HepG2 (cell line): ENCODE data around the gene PCGF6. TPM values are rescaled to one million over a fixed set of nuclear protein-coding genes. Genes with fewer than 3 reads are reported as not detected.

Experiments used
- CENPT ChIP-seq: sonication (generic); formaldehyde crosslinking; IDR thresholded peaks from 2 replicates; pipeline ENCODE4 v1.8.0; 2022; ENCODE audit warnings: low read depth, mild to moderate bottlenecking, moderate library complexity, missing genetic modification reagents
- DNMT3B ChIP-seq: conservative IDR thresholded peaks from 2 replicates; pipeline ENCODE4 v1.6.1; 2016; ENCODE audit warnings: missing biosample characterization, control low read depth
- EEA1 ChIP-seq: sonication (generic); formaldehyde crosslinking; IDR thresholded peaks from 2 replicates; pipeline ENCODE4 v1.5.1; 2020; ENCODE audit warnings: mild to moderate bottlenecking, missing genetic modification reagents, borderline replicate concordance
- FOXO1 ChIP-seq: sonication (generic); formaldehyde crosslinking; IDR thresholded peaks from 2 replicates; pipeline ENCODE4 v1.4.0; 2020; ENCODE audit warnings: missing genetic modification reagents
- KLF16 ChIP-seq, 2 experiments: sonication (generic) in 1 of 2; formaldehyde crosslinking in 1 of 2; IDR thresholded peaks; 2 replicates each; pipeline versions ENCODE4 v1.6.1 to v1.8.0; 2016 to 2023; ENCODE audit warnings: missing genetic modification reagents in 2 of 2, missing compliant biosample characterization in 1 of 2
- MXD4 ChIP-seq: IDR thresholded peaks from 2 replicates; pipeline ENCODE4 v1.6.1; 2016; ENCODE audit warnings: mild to moderate bottlenecking, missing biosample characterization, missing genetic modification reagents
- PAWR ChIP-seq: sonication (generic); formaldehyde crosslinking; IDR thresholded peaks from 2 replicates; pipeline ENCODE4 v1.4.0; 2020; ENCODE audit warnings: missing genetic modification reagents, mild to moderate bottlenecking, borderline replicate concordance
- PCBP1 ChIP-seq: fragments of 200-400 bp; formaldehyde crosslinking; IDR thresholded peaks from 2 replicates; pipeline ENCODE4 v1.6.1; 2017; ENCODE audit warnings: mild to moderate bottlenecking, low read depth, low read length, borderline replicate concordance
- SATB2 ChIP-seq: sonication (generic); formaldehyde crosslinking; IDR thresholded peaks from 2 replicates; pipeline ENCODE4 v1.5.0; 2020; ENCODE audit warnings: missing genetic modification reagents
- SMAD9 ChIP-seq: sonication (generic); formaldehyde crosslinking; IDR thresholded peaks from 2 replicates; pipeline ENCODE4 v1.5.1; 2020; ENCODE audit warnings: mild to moderate bottlenecking, missing genetic modification reagents
- SOX5 ChIP-seq: IDR thresholded peaks from 2 replicates; pipeline ENCODE4 v1.6.1; 2016; ENCODE audit warnings: borderline replicate concordance
- SRY ChIP-seq: sonication (generic); formaldehyde crosslinking; IDR thresholded peaks from 2 replicates; pipeline ENCODE4 v1.8.0; 2022; ENCODE audit warnings: mild to moderate bottlenecking, missing genetic modification reagents
- STAT5B ChIP-seq: sonication (generic); formaldehyde crosslinking; IDR thresholded peaks from 2 replicates; pipeline ENCODE4 v1.4.0; 2020; ENCODE audit warnings: missing genetic modification reagents
- ZBTB42 ChIP-seq: sonication (generic); formaldehyde crosslinking; IDR thresholded peaks from 2 replicates; pipeline ENCODE4 v1.5.0; 2020; ENCODE audit warnings: mild to moderate bottlenecking, missing genetic modification reagents
- ZNF230 ChIP-seq: sonication (generic); formaldehyde crosslinking; IDR thresholded peaks from 2 replicates; pipeline ENCODE4 v1.4.0; 2020; ENCODE audit warnings: mild to moderate bottlenecking, missing genetic modification reagents
- ZNF354B ChIP-seq: sonication (generic); formaldehyde crosslinking; IDR thresholded peaks from 2 replicates; pipeline ENCODE4 v1.8.0; 2022; ENCODE audit warnings: mild to moderate bottlenecking, missing genetic modification reagents
- ZNF589 ChIP-seq: sonication (generic); formaldehyde crosslinking; conservative IDR thresholded peaks from 2 replicates; pipeline ENCODE4 v1.8.0; 2022; ENCODE audit warnings: mild to moderate bottlenecking, moderate library complexity, missing genetic modification reagents
- ZSCAN22 ChIP-seq: sonication (generic); formaldehyde crosslinking; IDR thresholded peaks from 2 replicates; pipeline ENCODE4 v1.4.0; 2020; ENCODE audit warnings: mild to moderate bottlenecking, missing genetic modification reagents
- polyA plus RNA-seq, 8 experiments: library from polyadenylated mRNA; depleted of rRNA in 3 of 8; stranded (reverse) in 7 of 8; unstranded in 1 of 8; fragments of >200 nt; fragmentation: Illumina TruSeq in 4 of 8; extraction: Trizol in 4 of 8; gene quantifications; 2 replicates each; pipeline versions ENCODE4 v1.2.1 to v1.2.3, GENCODE V29; 2011 to 2016; ENCODE audit warnings: low read depth in 4 of 8, missing spikeins in 1 of 8, mixed read lengths in 1 of 8; ENCODE audit not compliant: insufficient read depth in 1 of 8
- total RNA-seq, 5 experiments: library from RNA; depleted of rRNA; stranded (reverse); fragments of >200 nt; fragmentation: Illumina TruSeq; extraction: Trizol; gene quantifications; 2 replicates each; pipeline ENCODE4 v1.2.3, GENCODE V29; 2016; ENCODE audit warnings: low read depth in 1 of 5
- TF ChIP-seq, protein P1 (sequence below): sonication (generic); formaldehyde crosslinking; IDR thresholded peaks from 2 replicates; pipeline ENCODE4 v1.9.0; 2021; ENCODE audit warnings: missing genetic modification reagents, mild to moderate bottlenecking, borderline replicate concordance
- TF ChIP-seq, protein P2 (sequence below): sonication (generic); formaldehyde crosslinking; IDR thresholded peaks from 2 replicates; pipeline ENCODE4 v1.4.0; 2020; ENCODE audit warnings: mild to moderate bottlenecking, low read depth, missing genetic modification reagents
- TF ChIP-seq, protein P3 (sequence below): sonication (generic); formaldehyde crosslinking; IDR thresholded peaks from 2 replicates; pipeline ENCODE4 v1.5.0; 2020; ENCODE audit warnings: mild to moderate bottlenecking, missing genetic modification reagents
- TF ChIP-seq, protein P4 (sequence below): sonication (generic); formaldehyde crosslinking; IDR thresholded peaks from 2 replicates; pipeline ENCODE4 v1.4.0; 2020; ENCODE audit warnings: low read depth, mild to moderate bottlenecking, missing genetic modification reagents
- TF ChIP-seq, protein P5 (sequence below): sonication (generic); formaldehyde crosslinking; IDR thresholded peaks from 2 replicates; pipeline ENCODE4 v1.5.1; 2020; ENCODE audit warnings: missing genetic modification reagents, mild to moderate bottlenecking, borderline replicate concordance

Gene PCGF6
- total and polyA plus RNA-seq, 2 of the 13 experiments (the other 11 are each of a cell fraction or from before 2014, with no cell fraction given): 5.2 to 19.4 TPM

DNA sequence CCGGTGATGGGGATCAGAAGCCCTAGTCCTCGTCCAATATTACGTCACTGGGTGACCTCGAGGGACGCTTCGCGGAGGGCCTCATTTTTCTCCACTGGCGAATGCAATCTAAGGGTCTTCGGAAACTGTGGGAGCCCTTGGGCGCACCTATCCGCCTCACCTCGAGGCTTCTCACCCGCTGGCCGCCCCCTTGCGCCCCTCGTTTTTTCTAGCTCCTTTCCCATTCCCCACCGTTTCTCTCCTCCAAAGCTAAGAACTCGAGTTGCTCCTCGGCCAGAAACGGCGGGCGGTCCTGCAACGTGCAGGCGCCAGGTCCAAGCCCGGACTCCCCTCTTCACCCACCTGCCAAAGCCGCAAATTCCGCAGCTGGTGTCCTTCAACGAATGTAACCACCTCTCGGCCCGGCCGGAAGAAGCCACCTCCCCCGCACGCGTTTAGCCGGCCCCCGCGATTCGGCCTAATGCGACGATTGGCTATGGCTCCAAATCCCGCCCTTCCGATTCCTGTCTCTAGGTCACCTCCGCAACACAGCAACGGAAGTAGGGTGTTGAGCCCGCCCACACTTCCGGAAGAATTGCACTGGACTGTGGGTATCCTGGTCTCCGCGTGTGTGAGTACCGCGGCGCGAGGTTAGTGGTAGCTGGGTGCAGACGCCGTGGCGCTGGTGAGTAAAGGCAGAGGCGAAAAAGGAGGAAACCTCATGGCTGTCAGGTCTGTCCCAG is 45.3 kb upstream of the PCGF6 start, which contains the start of the genes ATP5MK and PDCD11 (continued):
- TF ChIP-seq, protein P1, sequence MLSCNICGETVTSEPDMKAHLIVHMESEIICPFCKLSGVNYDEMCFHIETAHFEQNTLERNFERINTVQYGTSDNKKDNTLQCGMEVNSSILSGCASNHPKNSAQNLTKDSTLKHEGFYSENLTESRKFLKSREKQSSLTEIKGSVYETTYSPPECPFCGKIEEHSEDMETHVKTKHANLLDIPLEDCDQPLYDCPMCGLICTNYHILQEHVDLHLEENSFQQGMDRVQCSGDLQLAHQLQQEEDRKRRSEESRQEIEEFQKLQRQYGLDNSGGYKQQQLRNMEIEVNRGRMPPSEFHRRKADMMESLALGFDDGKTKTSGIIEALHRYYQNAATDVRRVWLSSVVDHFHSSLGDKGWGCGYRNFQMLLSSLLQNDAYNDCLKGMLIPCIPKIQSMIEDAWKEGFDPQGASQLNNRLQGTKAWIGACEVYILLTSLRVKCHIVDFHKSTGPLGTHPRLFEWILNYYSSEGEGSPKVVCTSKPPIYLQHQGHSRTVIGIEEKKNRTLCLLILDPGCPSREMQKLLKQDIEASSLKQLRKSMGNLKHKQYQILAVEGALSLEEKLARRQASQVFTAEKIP (CRISPR knock-in tag): no peak
- TF ChIP-seq, protein P2, sequence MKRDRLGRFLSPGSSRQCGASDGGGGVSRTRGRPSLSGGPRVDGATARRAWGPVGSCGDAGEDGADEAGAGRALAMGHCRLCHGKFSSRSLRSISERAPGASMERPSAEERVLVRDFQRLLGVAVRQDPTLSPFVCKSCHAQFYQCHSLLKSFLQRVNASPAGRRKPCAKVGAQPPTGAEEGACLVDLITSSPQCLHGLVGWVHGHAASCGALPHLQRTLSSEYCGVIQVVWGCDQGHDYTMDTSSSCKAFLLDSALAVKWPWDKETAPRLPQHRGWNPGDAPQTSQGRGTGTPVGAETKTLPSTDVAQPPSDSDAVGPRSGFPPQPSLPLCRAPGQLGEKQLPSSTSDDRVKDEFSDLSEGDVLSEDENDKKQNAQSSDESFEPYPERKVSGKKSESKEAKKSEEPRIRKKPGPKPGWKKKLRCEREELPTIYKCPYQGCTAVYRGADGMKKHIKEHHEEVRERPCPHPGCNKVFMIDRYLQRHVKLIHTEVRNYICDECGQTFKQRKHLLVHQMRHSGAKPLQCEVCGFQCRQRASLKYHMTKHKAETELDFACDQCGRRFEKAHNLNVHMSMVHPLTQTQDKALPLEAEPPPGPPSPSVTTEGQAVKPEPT: no peak
- TF ChIP-seq ZNF589: peak; percentile 83; the same call in 1 of the 2 replicates
- no peak for TF ChIP-seq PAWR (CRISPR knock-in tag)
- no peak for TF ChIP-seq EEA1 (CRISPR knock-in tag)
- no peak for TF ChIP-seq SMAD9
- peak; percentile 82 for TF ChIP-seq SATB2 (CRISPR knock-in tag)
- TF ChIP-seq, protein P3, sequence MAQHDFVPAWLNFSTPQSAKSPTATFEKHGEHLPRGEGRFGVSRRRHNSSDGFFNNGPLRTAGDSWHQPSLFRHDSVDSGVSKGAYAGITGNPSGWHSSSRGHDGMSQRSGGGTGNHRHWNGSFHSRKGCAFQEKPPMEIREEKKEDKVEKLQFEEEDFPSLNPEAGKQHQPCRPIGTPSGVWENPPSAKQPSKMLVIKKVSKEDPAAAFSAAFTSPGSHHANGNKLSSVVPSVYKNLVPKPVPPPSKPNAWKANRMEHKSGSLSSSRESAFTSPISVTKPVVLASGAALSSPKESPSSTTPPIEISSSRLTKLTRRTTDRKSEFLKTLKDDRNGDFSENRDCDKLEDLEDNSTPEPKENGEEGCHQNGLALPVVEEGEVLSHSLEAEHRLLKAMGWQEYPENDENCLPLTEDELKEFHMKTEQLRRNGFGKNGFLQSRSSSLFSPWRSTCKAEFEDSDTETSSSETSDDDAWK (CRISPR knock-in tag): no peak
- TF ChIP-seq SRY (CRISPR knock-in tag): no peak
- TF ChIP-seq, protein P4, sequence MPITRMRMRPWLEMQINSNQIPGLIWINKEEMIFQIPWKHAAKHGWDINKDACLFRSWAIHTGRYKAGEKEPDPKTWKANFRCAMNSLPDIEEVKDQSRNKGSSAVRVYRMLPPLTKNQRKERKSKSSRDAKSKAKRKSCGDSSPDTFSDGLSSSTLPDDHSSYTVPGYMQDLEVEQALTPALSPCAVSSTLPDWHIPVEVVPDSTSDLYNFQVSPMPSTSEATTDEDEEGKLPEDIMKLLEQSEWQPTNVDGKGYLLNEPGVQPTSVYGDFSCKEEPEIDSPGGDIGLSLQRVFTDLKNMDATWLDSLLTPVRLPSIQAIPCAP (CRISPR knock-in tag): no peak
- TF ChIP-seq STAT5B (CRISPR knock-in tag): no peak
- TF ChIP-seq CENPT (CRISPR knock-in tag): no peak
- no peak; the same call in 1 of the 2 replicates for TF ChIP-seq ZNF230
- TF ChIP-seq ZSCAN22 (CRISPR knock-in tag): no peak
- TF ChIP-seq ZNF354B (CRISPR knock-in tag): no peak; the same call in 1 of the 2 replicates
- TF ChIP-seq PCBP1: no peak
- TF ChIP-seq DNMT3B (CRISPR knock-in tag): peak; percentile 76; the same call in 1 of the 2 replicates
- TF ChIP-seq FOXO1 (CRISPR knock-in tag): peak; percentile 2; the same call in 1 of the 2 replicates
- TF ChIP-seq ZBTB42 (CRISPR knock-in tag): no peak
- peak; percentile 94 for TF ChIP-seq MXD4
- peak; percentile 32; the same call in 1 of the 2 replicates for TF ChIP-seq SOX5
- TF ChIP-seq, protein P5, sequence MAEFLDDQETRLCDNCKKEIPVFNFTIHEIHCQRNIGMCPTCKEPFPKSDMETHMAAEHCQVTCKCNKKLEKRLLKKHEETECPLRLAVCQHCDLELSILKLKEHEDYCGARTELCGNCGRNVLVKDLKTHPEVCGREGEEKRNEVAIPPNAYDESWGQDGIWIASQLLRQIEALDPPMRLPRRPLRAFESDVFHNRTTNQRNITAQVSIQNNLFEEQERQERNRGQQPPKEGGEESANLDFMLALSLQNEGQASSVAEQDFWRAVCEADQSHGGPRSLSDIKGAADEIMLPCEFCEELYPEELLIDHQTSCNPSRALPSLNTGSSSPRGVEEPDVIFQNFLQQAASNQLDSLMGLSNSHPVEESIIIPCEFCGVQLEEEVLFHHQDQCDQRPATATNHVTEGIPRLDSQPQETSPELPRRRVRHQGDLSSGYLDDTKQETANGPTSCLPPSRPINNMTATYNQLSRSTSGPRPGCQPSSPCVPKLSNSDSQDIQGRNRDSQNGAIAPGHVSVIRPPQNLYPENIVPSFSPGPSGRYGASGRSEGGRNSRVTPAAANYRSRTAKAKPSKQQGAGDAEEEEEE (CRISPR knock-in tag): no peak
- TF ChIP-seq KLF16 (CRISPR knock-in tag; IDR thresholded peaks at IDR 0.05): peak in 1 of 2 experiments; percentile 87; a peak in 2 of 4 replicates
